Naive B cell (primary cell): ENCODE measurements around the gene TMEM225B. TPM values are rescaled to one million over a fixed set of nuclear protein-coding genes. Genes with fewer than 3 reads are reported as not detected.
"Not testable (repeated sequence)": the region's sequence is repeated elsewhere in the genome, so short reads cannot be mapped to it uniquely, and the experiment has no call there.

Experiments
- ATAC-seq, 2 donors: fragments of 150-1000 bp; cut with Tn5 transposase; 2 replicates each; pipeline ENCODE4 v1.10.0; 2021; ENCODE audit warnings: low read depth in 2 of 2, mild to moderate bottlenecking in 2 of 2, moderate library complexity in 2 of 2
- DNase-seq: peaks from one replicate; pipeline ENCODE4 v3.0.0; 2022
- H3K27ac Mint-ChIP-seq, 6 donors: one replicate each; pipeline ENCODE4 v1.8.0; 2020 to 2022; ENCODE audit warnings: mild to moderate bottlenecking in 6 of 6, mixed read lengths in 6 of 6, moderate library complexity in 5 of 6, inconsistent platforms in 2 of 6
- H3K27me3 Mint-ChIP-seq, 3 donors: one replicate each; pipeline ENCODE4 v1.8.0; 2021 to 2022; ENCODE audit warnings: mixed read lengths in 3 of 3, mild to moderate bottlenecking in 1 of 3
- H3K36me3 Mint-ChIP-seq, 2 donors: one replicate each; pipeline ENCODE4 v1.8.0; 2020 to 2022; ENCODE audit warnings: mixed read lengths in 2 of 2, inconsistent platforms in 1 of 2, mild to moderate bottlenecking in 1 of 2
- H3K4me1 Mint-ChIP-seq, 3 donors: one replicate each; pipeline ENCODE4 v1.8.0; 2020 to 2022; ENCODE audit warnings: mixed read lengths in 3 of 3, inconsistent platforms in 1 of 3, mild to moderate bottlenecking in 1 of 3, moderate library complexity in 1 of 3
- H3K4me3 Mint-ChIP-seq, 8 donors: one replicate each; pipeline ENCODE4 v1.8.0; 2020 to 2022; ENCODE audit warnings: mild to moderate bottlenecking in 8 of 8, mixed read lengths in 8 of 8, moderate library complexity in 8 of 8, inconsistent platforms in 2 of 8
- H3K9me3 Mint-ChIP-seq, 7 donors: one replicate each; pipeline ENCODE4 v1.8.0; 2020 to 2022; ENCODE audit warnings: mixed read lengths in 7 of 7, mild to moderate bottlenecking in 5 of 7, inconsistent platforms in 2 of 7, moderate library complexity in 1 of 7
- polyA plus RNA-seq, 6 donors: library from polyadenylated mRNA; unstranded; fragments of 300-500 nt; fragmentation: Illumina TruSeq; gene quantifications; one replicate each; pipeline ENCODE4 v1.2.3, GENCODE V29; 2021; ENCODE audit warnings: low read depth in 6 of 6

TMEM225B gene
- polyA plus RNA-seq, 6 donors from 2014 or later = 1.1 to 2.7 (median 1.3) TPM; not detected in 1

- no peak for ATAC-seq
- peaks cover 22 to 23% of the 10 kb centered on the region in 2 donors for H3K36me3 Mint-ChIP-seq
- H3K4me3 Mint-ChIP-seq = no peak overlapping the region
Observed at GRCh38 chr7:99631295-99632109, 33.4 kb downstream of the TMEM225B start.

GRCh38 chr7:99637414-99637813 lies 39.3 kb downstream of the TMEM225B start:
- H3K4me1 Mint-ChIP-seq, H3K4me3 Mint-ChIP-seq: not testable (repeated sequence)

More at GRCh38 chr7:99631295-99632109, 33.4 kb downstream of the TMEM225B start:
- no peaks in the 10 kb centered on the region for H3K9me3 Mint-ChIP-seq
- no peak for DNase-seq
- H3K27me3 Mint-ChIP-seq = no peaks in the 10 kb centered on the region
- peaks cover 0 to 4% (median under 1%) of the 10 kb centered on the region in 3 donors for H3K4me1 Mint-ChIP-seq
- H3K27ac Mint-ChIP-seq = peak overlapping the region in 2 of 6 donors; percentile 19 to 51

GRCh38 chr7:99638731-99639130 lies 40.7 kb downstream of the TMEM225B start:
- H3K4me1 Mint-ChIP-seq = no peaks in the 10 kb centered on the region
- H3K9me3 Mint-ChIP-seq = no peaks in the 10 kb centered on the region
- DNase-seq = no peak
- no peaks in the 10 kb centered on the region for H3K27me3 Mint-ChIP-seq
- ATAC-seq = no peak
- H3K36me3 Mint-ChIP-seq = peaks cover 0 to 15% of the 10 kb centered on the region in 2 donors
- no peak overlapping the region for H3K27ac Mint-ChIP-seq
- H3K4me3 Mint-ChIP-seq = no peak overlapping the region

More at GRCh38 chr7:99637414-99637813, 39.3 kb downstream of the TMEM225B start:
- H3K27me3 Mint-ChIP-seq, H3K27ac Mint-ChIP-seq, H3K9me3 Mint-ChIP-seq, ATAC-seq, DNase-seq, H3K36me3 Mint-ChIP-seq: not testable (repeated sequence)

GRCh38 chr7:99639267-99639666 lies 41.2 kb downstream of the TMEM225B start:
- Mint-ChIP-seq H3K4me1 (no peaks in the 10 kb centered on the region), H3K27me3 (no peaks in the 10 kb centered on the region), H3K36me3 (peaks cover 0 to 15% of the 10 kb centered on the region in 2 donors), H3K27ac (peak overlapping the region in 1 of 6 donors; percentile 52), H3K9me3 (no peaks in the 10 kb centered on the region), H3K4me3 (no peak overlapping the region)
- ATAC-seq = no peak
- no peak for DNase-seq

- H3K27ac Mint-ChIP-seq = no peak overlapping the region
- H3K27me3 Mint-ChIP-seq = no peaks in the 10 kb centered on the region
- H3K4me1 Mint-ChIP-seq = no peaks in the 10 kb centered on the region
- peaks cover 3 to 31% of the 10 kb centered on the region in 2 donors for H3K36me3 Mint-ChIP-seq
- peaks cover 0 to 1% (median 0%) of the 10 kb centered on the region in 7 donors for H3K9me3 Mint-ChIP-seq
- no peak overlapping the region for H3K4me3 Mint-ChIP-seq
- no peak for ATAC-seq
- no peak for DNase-seq
Observed at GRCh38 chr7:99642027-99642426, 44.0 kb downstream of the TMEM225B start.

- Mint-ChIP-seq H3K27me3 (no peaks in the 10 kb centered on the region), H3K4me3 (no peak overlapping the region), H3K4me1 (no peaks in the 10 kb centered on the region), H3K9me3 (peaks cover 0 to 1% (median 0%) of the 10 kb centered on the region in 7 donors), H3K27ac (no peak overlapping the region), H3K36me3 (peaks cover 9 to 41% of the 10 kb centered on the region in 2 donors)
- DNase-seq (no peak), ATAC-seq (no peak)
Observed at GRCh38 chr7:99643464-99643863, 45.4 kb downstream of the TMEM225B start.

- ATAC-seq (no peak), DNase-seq (no peak)
- Mint-ChIP-seq H3K9me3 (peaks cover 0 to 1% (median 0%) of the 10 kb centered on the region in 7 donors), H3K4me3 (no peak overlapping the region), H3K27ac (no peak overlapping the region), H3K36me3 (peaks cover 9 to 41% of the 10 kb centered on the region in 2 donors), H3K4me1 (no peaks in the 10 kb centered on the region), H3K27me3 (no peaks in the 10 kb centered on the region)
Observed at GRCh38 chr7:99644431-99644830, 46.4 kb downstream of the TMEM225B start.

GRCh38 chr7:99645590-99645989 lies 47.5 kb downstream of the TMEM225B start:
- ATAC-seq (no peak), DNase-seq (no peak)
- H3K27me3 Mint-ChIP-seq = no peaks in the 10 kb centered on the region
- H3K9me3 Mint-ChIP-seq = peaks cover 0 to 1% (median 0%) of the 10 kb centered on the region in 7 donors
- no peak overlapping the region for H3K27ac Mint-ChIP-seq
- peaks cover 9 to 41% of the 10 kb centered on the region in 2 donors for H3K36me3 Mint-ChIP-seq
- H3K4me1 Mint-ChIP-seq = no peaks in the 10 kb centered on the region
- H3K4me3 Mint-ChIP-seq = no peak overlapping the region

GRCh38 chr7:99648843-99649242 lies 50.8 kb downstream of the TMEM225B start:
- no peak overlapping the region for H3K4me3 Mint-ChIP-seq
- peaks cover 0 to 1% (median 0%) of the 10 kb centered on the region in 7 donors for H3K9me3 Mint-ChIP-seq
- ATAC-seq (no peak), DNase-seq (no peak)
- H3K4me1 Mint-ChIP-seq = no peaks in the 10 kb centered on the region
- no peaks in the 10 kb centered on the region for H3K27me3 Mint-ChIP-seq
- peaks cover 16 to 26% of the 10 kb centered on the region in 2 donors for H3K36me3 Mint-ChIP-seq
- no peak overlapping the region for H3K27ac Mint-ChIP-seq

- Mint-ChIP-seq H3K4me1 (no peaks in the 10 kb centered on the region), H3K36me3 (peaks cover 14 to 16% of the 10 kb centered on the region in 2 donors), H3K9me3 (peaks cover 0 to 8% (median 2%) of the 10 kb centered on the region in 7 donors), H3K4me3 (no peak overlapping the region), H3K27me3 (no peaks in the 10 kb centered on the region), H3K27ac (no peak overlapping the region)
- ATAC-seq (no peak), DNase-seq (no peak)
Observed at GRCh38 chr7:99651290-99651689, 53.2 kb downstream of the TMEM225B start.

GRCh38 chr7:99652671-99653070 lies 54.6 kb downstream of the TMEM225B start:
- H3K27ac Mint-ChIP-seq = no peak overlapping the region
- no peaks in the 10 kb centered on the region for H3K27me3 Mint-ChIP-seq
- H3K9me3 Mint-ChIP-seq = peaks cover 0 to 12% (median 3%) of the 10 kb centered on the region in 7 donors
- DNase-seq (no peak), ATAC-seq (no peak)
- no peak overlapping the region for H3K4me3 Mint-ChIP-seq
- peaks cover 0 to 7% (median 4%) of the 10 kb centered on the region in 3 donors for H3K4me1 Mint-ChIP-seq
- peaks cover 5 to 15% of the 10 kb centered on the region in 2 donors for H3K36me3 Mint-ChIP-seq

GRCh38 chr7:99653269-99653668 lies 55.2 kb downstream of the TMEM225B start:
- peaks cover 1 to 15% of the 10 kb centered on the region in 2 donors for H3K36me3 Mint-ChIP-seq
- peaks cover 0 to 15% (median 5%) of the 10 kb centered on the region in 7 donors for H3K9me3 Mint-ChIP-seq
- not testable (repeated sequence) for ATAC-seq, H3K27ac Mint-ChIP-seq, H3K4me3 Mint-ChIP-seq, DNase-seq, H3K27me3 Mint-ChIP-seq, H3K4me1 Mint-ChIP-seq

- DNase-seq (no peak), ATAC-seq (no peak)
- H3K27ac Mint-ChIP-seq = peak overlapping the region in 1 of 6 donors; percentile 26
- H3K36me3 Mint-ChIP-seq = peaks cover 0 to 15% of the 10 kb centered on the region in 2 donors
- peaks cover 0 to 15% (median 5%) of the 10 kb centered on the region in 7 donors for H3K9me3 Mint-ChIP-seq
- peaks cover 0 to 7% (median 4%) of the 10 kb centered on the region in 3 donors for H3K4me1 Mint-ChIP-seq
- no peaks in the 10 kb centered on the region for H3K27me3 Mint-ChIP-seq
- no peak overlapping the region for H3K4me3 Mint-ChIP-seq
Observed at GRCh38 chr7:99653754-99654153, 55.7 kb downstream of the TMEM225B start.

GRCh38 chr7:99654626-99655025 lies 56.6 kb downstream of the TMEM225B start:
- DNase-seq, H3K4me1 Mint-ChIP-seq, H3K27ac Mint-ChIP-seq, ATAC-seq, H3K27me3 Mint-ChIP-seq, H3K4me3 Mint-ChIP-seq: not testable (repeated sequence)
- H3K9me3 Mint-ChIP-seq = peaks cover 0 to 15% (median 5%) of the 10 kb centered on the region in 7 donors
- peaks cover 0 to 15% of the 10 kb centered on the region in 2 donors for H3K36me3 Mint-ChIP-seq
